HTERT RPE-1 (cell line): Measurements from ENCODE around the gene PROC.

Experiments used
- in situ Hi-C: fragments of 300-500 bp; cut with MboI; formaldehyde crosslinking; loops from 4 replicates; pipeline ENCODE4 v1.14.3; 2020; ENCODE audit warnings: low sequenced_read_pairs

The PROC gene

GRCh38 chr2:127418300-127419111, at the start of gene PROC:
TSS of gene PROC (plus strand) at chr2:127418427. CDS start at chr2:127419943, 1,516 bp downstream.
- in situ Hi-C loops: no loop called here

- in situ Hi-C loops: no loop called here
These were observed 48.2 kb upstream of the PROC start for GRCh38 chr2:127370010-127370409.

- in situ Hi-C loops: no loop called here
These were observed 47.2 kb upstream of the PROC start for GRCh38 chr2:127371037-127371436.

DNA sequence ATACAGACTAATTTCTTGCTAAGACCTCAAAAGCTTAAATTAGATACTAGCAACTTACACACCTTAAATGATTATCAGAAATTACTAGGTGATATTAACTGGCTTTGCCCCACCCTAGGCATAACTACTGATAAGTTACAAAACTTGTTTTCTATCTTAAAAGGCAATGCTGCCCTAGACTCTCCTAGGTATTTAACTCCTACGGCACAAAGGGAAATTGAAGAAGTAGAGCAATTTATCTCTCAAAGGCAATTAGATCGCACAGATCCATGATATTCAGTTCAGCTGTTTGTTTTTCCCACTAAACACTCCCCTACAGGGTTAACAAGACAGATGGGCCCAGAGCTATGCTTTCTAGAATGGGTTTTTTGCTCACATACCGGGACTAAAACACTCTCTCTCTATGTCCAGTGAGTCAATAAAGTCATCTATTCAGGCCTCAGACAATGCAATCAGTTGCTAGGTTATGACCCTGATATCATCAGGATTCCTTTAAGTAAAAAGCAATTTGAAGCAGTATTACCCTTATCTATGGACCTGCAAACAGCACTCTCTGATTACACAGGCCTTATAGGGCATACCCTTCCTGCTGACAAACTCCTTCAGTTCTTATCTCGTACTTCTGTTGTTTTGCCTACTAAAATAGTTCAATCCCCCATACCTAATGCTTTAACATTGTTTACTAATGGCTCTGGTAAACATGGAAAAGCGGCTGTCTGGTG, 44.7 kb upstream of the PROC start:
- in situ Hi-C loops: no loop called here

DNA sequence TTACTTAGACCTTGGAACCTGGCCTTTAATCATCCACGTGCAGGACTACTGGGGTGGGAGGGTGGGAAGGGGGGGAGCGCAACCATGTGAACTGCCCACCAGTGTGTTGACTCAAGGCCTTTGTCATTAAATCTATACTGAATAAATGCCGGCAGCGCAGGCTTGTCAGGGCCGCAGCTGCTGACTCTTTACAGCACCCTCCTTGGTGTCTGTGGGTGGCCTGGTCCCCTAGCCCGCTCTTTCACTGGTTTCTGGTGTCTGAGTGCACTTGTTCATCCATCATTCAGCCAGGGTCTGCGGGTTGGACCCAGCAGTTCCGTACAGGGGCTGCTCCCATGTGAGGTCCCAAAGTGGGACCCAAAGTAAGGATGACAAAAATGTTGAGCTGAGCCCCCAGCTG, 42.0 kb upstream of the PROC start:
- in situ Hi-C loops: no loop called here

- in situ Hi-C loops: no loop called here
These were observed 41.0 kb upstream of the PROC start for GRCh38 chr2:127377262-127377661.

DNA sequence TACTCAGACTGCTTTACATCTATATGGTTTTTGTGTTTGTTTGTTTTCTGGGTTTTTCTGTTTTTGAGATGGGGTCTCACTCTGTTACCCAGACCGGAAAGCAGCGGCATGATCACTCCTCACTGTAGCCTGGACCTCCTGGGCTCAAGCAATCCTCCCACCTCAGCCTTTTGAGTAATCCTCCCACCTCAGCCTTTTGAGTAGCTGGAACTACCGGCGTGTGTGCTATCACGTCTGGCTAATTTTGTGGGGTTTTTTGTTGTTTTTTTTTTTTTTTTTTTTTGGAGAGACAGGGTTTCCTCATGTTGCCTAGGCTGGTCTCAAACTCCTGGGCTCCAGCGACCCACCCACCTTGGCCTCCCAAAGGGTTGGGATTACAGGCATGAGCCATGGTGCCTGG, 39.5 kb upstream of the PROC start:
- in situ Hi-C loops: no loop called here

GRCh38 chr2:127379712-127380355, 38.4 kb upstream of the PROC start:
- in situ Hi-C loops: no loop called here

DNA sequence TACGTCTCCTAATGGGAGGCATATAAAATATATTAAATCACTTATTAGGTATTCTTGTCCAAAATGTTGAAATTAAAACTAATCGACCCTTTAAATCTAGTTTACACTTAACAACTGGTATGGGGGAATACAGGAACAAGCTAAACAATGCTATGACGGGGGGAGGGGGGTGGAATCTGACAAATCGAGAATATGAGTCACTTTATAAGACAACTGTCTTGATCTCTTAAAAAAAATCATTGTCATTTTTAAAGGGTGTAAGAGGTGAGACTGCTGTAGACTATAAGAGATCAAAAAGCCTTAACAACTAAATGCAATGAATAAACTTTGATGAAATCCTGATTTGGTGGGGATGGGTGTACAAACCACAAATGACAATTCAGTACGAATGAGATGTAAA, 36.5 kb upstream of the PROC start:
- in situ Hi-C loops: no loop called here

- in situ Hi-C loops: no loop called here
These were observed 35.4 kb upstream of the PROC start for GRCh38 chr2:127382831-127383230.

DNA sequence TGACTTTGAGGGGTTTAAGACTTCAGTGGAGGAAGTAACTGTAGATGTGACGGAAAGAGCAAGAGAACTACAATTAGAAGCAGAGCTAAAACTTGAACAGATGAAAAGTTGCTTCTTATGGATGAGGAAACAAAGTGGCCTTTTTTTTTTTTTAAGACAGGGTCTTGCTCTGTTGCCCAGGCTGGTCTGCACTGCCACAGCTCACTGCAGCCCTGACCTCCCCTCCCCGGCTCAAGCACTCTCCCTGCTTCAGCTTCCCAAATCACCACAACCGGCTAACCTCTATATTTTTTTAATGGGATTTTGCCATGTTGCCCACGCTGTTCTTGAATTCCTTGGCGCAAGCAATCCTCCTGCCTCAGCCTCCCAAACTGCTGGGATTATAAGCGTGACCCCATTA, 33.7 kb upstream of the PROC start:
- in situ Hi-C loops: no loop called here

- in situ Hi-C loops: no loop called here
These were observed 32.0 kb upstream of the PROC start for GRCh38 chr2:127386246-127386645.

- in situ Hi-C loops: no loop called here
These were observed 31.2 kb upstream of the PROC start for GRCh38 chr2:127386764-127387654.

GRCh38 chr2:127387655-127388422, 30.4 kb upstream of the PROC start, which contains the start of gene MAP3K2:
TSS of gene MAP3K2 (minus strand) at chr2:127387975. CDS start at chr2:127343129, 44,846 bp downstream.
- in situ Hi-C loops: no loop called here

- in situ Hi-C loops: no loop called here
These were observed 29.6 kb upstream of the PROC start for GRCh38 chr2:127388423-127389164.

DNA sequence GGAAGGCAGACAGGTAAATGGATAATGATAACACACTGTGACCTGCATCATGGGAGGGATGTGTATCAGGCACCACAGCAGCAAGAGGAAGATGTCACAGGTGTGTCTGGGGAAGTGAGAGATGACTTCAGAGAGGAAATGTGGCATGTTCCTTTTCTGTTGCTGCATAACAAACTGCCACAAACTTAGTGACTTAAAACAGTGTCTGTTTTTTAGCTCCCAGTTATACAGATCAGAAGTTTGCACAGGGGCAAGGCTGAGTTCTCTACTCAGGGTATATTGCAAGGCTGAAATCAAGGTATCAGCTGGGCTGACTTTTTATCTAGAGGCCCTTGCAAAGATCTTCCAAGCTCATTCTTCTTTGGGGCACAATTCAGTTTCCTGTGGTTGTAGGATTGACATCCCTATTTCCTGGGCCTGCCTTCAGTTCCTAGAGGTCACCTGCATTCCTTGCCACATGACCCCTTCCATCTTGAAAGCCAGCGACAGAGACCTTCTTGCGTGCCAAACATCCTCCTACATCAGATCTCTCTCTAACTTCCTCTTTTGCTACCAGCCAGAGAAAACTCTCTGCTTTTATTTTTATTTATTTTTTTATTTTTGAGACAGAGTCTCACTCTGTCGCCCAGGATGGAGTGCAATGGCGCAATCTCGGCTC, 28.3 kb upstream of the PROC start:
- in situ Hi-C loops: no loop called here

DNA sequence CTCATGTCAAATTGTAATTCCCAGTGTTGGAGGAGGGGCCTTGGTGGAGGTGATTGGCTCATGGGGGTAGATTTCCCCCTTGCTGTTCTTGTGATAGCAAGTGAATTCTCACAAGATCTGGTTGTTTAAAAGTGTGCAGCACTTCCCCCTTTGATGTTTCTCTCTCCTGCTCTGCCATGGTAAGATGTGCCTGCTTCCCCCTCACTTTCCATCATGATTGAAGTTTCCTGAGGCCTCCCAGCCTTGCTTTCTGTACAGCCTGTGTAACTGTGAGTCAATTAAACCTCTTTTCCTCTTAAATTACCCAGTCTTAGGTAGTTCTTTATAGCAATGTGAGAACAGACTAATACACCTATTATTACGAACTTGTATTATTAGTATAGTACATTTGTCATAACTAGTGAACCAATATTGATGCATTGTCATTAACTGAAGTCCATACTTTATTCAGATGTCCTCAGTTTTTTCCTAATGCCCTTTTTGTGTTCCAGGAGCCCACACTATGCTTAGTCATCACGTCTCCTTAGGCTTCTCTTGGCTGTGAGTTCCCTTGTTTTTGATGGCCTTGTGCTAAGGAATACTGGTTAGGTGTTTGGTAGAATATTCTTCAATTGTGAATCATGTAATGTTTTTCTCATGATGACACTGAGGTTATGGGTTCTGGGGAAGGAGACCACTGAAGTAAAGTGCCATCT, 25.9 kb upstream of the PROC start:
- in situ Hi-C loops: no loop called here
